ENCODE data around the gene SLC46A3.
"Not testable (repeated sequence)": the region's sequence is repeated elsewhere in the genome, so short reads cannot be mapped to it uniquely, and the experiment has no call there.

Gene SLC46A3, protein sequence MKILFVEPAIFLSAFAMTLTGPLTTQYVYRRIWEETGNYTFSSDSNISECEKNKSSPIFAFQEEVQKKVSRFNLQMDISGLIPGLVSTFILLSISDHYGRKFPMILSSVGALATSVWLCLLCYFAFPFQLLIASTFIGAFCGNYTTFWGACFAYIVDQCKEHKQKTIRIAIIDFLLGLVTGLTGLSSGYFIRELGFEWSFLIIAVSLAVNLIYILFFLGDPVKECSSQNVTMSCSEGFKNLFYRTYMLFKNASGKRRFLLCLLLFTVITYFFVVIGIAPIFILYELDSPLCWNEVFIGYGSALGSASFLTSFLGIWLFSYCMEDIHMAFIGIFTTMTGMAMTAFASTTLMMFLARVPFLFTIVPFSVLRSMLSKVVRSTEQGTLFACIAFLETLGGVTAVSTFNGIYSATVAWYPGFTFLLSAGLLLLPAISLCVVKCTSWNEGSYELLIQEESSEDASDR

DNA sequence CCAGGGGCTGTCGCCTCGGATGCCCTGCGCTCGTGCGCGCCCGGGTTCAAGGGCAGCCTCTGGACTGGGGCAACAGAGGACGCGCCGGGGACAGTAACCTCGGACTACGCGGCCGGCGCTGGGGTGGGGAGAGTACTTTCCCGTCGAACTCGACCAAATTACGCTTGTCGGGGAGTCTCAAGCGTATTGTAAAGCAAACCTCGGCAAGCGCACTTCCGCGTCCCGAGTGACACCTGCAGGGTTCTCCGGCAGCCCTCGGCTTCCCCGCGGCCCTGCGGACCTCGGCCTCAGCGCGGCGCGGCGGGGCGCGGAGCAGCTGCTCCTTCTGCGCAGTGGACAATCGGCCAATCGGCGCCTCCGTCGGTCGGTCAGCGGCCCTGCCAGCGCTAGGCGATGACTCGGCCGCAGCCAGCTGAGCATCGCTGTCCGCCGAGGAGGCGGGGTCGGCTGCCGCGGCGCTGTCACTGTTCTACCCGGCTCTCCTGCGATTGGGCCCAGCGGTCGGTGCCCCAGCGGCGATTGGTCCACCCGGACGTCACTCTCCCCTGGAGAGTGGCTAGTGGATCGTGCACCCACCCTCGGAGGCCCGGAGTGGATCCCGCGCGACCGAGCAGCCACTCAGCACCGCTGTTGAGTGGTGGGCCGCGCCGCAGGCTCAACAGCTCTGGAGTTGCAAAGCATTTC is at the start of gene SLC46A3:
SLC46A3 (minus strand) TSS at position 428 of the 684 bp plus-strand sequence. CDS start 972 bp downstream, outside the sequence.
- peak; percentile 92 for DNase-seq

DNA sequence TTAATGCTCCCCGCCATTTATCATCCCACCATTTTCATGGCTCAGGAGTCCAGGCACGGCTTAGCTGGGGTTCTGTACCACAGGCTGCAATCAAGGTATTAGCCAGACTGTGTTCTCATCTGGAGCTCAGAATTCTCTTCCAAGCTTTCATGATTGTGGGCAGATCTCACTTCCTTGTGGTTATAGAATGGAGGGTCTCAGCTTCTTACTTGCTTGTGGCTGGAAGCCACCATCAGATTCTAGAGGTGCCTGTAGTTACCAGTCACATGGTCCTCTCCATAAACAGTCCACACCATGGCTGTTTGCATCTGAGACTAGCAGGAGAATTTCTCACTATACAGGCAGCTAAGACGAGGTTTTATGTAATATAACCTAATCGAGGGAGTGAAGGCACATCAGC is 45.1 kb upstream of the SLC46A3 start:
- no peak for DNase-seq

DNA sequence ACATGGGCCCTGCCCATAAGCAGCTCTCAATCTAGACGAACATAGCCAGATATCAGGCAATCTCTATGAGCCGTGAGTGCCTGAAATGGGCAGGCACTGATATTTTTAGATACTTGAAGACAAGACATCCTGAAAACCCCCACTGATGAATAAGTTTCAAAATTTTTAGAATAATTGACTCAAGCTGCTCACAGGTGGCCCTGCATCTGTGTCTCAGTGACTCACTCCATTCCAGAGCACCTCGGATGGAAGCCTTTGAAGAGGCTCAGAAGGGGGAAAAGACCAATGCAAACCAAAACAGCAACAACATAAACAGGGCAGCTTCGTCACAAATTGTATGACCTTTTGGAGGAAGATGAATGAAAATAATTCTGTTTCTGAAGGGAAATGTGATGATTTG is 42.8 kb upstream of the SLC46A3 start:
- DNase-seq: no peak

DNA sequence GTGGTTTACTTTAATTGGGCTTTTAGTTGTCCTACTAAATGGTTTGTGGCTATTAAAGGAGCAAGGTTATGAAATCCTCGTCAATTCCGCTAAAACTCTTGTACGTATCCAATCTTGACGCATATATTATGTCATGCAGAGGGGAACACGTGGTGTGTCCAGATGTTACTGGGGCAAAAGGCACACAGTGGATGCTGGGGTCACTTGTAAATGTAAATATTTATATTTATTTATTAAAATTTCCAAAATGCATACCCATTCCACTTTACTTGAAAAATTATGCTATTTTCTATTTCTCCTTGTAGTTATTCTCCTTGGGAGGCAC is 36.7 kb upstream of the SLC46A3 start:
- no peak for DNase-seq

DNA sequence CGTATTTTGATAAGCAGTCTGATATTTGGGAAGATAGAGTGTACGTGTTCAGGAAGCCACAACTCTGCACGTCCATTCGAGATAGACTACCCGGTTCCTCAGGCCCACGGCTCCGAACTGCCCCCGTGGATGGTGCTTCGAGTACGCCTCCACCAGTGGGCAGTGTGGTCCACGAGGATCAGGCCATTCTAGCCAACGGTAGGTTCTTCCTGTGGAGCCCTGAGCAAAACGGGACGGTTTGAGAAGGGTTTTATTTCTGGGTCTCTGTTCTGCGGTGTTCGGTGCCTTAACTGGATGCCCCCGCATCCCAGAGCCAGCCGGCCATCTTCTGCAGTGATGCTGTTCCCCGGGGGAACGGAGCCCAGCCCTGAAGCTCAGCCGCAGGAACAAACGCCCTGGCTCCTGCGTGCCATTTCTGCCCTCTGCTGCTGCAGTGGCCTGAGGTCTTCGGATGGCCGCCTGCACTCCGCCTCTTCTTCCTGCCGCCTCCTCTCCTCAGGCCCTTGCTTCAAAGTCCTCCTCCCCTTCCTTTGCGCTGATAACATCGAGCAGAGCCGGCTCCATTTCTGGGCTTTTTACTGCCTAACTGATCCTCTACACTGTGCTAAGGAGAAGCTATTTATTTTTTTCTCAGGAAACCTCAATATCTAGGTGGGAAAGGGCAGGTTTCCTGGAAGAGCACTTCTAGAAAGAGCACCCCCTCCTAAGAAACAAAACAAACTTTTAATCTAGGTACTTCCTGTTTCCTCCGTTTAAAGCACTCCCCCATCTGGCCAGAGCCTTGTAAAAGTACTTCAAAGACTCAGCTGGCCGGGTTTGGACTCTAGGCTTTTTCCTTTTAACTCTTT is 36.2 kb upstream of the SLC46A3 start:
- peak; percentile 67 for DNase-seq

DNA sequence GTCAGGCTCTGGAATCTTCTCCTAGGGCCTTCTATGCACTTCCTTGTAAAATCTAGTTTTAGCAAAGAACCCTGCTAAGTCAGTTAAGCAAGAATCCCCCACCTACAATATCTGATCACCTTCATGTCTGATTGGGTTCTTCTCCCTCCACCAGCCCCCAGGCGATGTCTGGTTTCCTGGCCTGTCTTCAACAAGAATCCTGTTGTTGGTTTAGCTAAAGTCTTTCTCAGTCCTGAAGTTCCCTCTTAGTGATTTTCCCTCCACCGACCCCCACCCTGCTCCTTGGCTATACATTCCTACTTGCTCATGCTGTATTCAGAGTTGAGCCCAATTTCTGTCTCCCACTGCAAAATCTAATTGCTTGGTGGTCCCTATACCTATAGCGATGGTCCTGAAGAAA is 35.2 kb upstream of the SLC46A3 start:
- DNase-seq: no peak

DNA sequence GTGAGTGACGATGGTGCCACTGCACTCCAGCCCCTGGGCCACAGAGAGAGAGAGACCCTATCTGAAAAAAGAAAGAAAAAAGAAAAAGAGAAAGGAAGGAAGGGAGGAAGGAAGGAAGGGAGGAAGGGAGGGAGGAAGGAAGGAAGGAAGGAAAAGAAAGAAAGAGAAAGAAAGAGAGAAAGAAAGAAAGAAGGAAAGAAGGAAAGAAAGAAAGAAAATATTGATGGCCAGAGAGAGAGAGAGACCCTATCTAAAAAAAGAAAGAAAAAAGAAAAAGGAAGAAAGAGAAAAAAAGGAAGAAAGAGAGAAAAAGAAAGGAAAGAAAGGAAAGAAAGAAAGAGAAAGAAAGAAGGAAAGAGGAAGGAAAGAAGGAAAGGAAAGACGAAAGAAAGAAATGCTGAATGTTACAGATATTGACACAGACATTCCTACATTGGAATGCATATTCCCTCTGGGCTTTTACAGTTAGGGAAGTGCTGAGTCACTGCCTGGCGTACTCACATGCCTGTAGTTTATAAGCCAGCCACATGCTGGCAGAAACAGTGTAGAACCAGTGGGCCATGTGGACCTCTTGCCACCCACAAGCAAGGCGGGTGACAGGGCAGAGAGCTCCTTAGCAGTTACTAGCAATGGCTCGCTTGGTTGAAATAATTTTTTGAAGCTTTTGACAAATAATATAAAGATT is 34.6 kb upstream of the SLC46A3 start:
- no peak for DNase-seq

DNA sequence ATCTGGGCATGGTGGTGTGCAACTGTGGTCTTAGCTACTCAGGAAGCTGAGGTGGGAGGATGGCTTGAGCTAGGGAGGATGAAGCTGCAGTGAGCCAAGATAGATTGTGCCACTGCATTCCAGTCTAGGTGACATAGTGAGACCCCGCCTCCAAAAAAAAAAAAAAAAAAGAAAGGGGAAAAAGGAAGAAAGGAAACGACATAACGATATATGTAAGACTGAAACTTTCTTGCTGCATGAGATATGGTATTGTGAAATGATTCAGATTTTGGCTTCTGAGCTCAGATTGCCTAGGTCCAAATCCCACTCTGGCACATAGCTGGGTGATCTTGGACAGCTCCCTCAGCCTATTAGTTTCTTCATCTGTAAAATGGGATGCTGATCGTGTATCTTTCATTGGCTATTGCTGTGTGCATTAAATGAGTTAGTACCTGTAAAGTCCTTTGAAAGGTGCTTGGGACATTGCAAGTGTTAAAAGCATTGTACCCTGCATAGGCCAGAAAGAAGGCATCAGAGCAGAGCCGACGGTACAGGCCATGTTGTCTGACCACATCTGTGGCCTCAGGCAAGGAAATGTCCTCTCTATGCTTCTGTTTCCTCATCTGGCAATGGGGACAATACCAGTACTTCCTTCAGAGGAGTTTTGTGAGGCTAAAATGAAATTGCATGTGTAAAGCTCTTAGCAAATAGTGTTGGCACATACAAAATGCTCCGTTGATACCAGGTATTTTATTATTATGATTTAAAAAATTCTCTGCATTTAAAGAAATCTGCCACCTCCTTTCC is 32.6 kb upstream of the SLC46A3 start:
- peak; percentile 36 for DNase-seq

DNA sequence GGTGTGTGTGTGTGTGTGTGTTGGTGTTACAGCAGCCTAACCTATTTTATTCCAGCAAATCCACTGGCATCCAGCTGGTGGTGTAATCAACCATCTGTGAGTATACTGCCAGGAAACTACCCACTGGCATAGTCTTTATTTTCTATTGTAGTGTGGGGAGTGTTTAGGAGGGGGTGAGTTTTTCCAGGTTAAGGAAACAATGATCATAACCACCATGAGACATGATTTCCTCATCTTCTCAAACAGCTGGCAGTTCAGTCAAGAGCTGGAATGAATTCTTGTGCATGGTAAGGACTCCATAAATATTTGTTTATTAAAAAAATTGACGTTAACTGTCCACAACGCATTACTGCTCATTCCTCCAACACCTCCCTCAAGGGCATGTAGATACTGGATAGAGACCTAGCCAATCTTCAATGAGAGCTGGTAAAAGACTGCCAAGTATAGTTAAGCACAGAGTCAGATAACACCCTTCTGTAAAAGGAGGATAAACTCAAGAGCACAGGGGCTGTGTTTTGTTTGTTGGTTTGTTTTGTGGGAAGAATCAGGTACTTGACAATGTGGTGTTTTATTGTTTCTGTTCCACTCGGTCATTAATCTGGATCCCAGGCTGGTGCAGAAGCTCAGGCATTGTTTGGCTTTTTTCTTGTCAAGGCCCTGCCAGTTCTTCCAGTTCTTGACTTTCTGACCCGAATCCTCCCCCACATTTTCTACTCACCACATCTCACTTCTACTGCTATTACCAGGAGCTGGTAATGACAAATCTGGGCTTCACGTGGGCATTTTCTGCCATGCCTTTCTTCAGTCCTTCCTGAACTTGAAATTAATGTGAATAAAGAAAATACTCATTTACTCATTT is 31.6 kb upstream of the SLC46A3 start:
- peak; percentile 35 for DNase-seq

DNA sequence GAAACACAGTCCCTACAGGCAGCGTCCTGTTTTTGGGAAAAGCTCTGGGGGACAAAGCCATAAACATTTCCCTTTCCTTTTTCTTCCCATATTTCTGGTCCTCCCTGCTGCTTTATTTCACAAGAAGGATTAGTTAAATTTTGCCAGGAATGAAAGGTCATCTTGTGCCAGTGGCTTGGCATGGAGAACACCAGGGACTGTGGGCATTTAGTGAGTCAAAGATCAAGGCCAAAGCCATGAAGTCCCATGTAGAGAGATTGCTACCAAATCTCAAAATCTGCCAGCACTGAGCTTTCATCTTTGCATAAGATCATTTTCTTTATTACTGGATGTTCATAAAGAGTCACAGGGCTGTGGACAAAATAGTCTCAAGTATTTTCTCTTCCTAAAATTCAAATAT is 29.1 kb upstream of the SLC46A3 start:
- DNase-seq: no peak

DNA sequence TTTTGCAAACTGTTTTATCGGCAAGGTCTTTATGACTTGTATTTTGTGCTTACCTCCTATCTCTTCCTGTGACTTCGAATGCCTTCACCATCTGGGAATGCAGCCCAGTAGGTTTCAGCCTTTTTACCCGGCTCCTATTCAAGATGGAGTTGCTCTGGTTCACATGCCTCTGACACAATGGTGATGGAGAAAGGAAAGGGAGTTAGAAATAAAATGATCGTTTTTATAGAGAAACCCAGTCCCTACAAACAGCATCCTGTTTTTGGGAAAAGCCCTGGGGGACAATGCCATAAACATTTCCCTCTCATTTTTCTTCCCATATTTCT is 27.5 kb upstream of the SLC46A3 start:
- DNase-seq: no peak

DNA sequence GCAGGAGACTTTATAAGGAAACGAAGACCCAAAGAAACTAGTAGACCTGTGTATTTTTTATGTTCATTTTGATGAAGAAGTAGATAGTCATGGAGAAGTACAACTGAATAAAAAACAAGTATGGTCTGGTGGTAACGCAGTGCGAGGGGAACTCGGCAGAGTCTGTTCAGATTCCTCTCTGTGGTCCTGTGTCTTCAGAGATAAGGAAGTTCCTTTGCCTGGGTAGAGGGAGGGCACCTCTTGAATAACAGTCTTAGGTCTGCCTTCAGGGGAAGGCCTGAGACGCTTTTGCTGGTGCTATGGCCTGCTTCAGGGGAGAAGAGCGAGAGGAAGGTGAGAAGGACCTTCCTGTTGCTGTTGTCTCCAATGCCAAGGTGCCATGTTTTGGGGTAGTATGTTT is 25.9 kb upstream of the SLC46A3 start:
- DNase-seq: peak; percentile 82

DNA sequence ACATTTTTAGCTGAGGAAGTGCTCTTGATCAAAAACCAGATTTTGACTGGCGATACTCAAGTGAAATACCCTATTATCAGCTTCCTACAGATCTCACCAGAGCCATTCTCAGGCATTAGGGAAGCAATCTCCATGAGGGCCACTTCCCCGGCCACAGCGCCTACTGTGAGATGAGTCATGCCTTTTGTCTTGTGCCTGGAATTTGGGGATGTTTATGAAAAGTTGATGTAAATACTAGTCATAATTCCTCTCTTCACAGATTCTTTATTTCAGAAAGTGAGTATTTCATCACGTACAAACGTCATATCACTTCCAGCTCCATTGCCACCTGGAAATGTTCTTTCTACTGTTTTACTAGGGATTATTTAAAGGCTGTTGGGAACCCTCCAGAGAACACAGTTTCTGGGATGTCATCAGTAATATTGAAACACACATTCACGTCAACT is 25.3 kb upstream of the SLC46A3 start:
- DNase-seq: peak; percentile 53

DNA sequence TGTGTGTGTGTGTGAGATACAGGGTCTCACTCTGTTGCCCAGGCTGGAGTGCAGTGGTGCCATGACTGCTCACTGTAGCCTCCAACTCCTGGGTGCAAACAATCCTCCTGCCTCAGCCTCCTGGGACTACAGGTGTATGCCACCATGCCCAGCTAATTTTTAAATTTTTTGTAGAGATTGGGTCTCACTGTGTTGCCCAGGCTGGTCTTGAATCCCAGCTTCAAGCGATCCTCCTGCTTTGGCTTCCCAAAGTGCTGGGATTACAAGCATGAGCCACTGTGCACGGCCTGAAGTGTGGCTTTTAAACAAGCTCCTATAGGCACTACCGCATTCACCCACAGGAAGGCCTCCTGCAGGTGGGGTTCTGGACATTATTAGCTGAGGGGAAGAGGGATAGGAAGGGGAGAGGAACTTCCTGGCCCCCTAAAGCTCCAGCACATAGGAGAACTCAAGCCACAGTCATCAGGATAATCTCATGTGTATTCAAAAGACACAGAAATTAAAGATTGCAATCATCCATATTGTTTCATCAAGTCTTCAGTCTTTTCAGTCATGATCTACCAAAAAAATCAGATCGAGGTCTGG is 24.8 kb upstream of the SLC46A3 start:
- no peak for DNase-seq

DNA sequence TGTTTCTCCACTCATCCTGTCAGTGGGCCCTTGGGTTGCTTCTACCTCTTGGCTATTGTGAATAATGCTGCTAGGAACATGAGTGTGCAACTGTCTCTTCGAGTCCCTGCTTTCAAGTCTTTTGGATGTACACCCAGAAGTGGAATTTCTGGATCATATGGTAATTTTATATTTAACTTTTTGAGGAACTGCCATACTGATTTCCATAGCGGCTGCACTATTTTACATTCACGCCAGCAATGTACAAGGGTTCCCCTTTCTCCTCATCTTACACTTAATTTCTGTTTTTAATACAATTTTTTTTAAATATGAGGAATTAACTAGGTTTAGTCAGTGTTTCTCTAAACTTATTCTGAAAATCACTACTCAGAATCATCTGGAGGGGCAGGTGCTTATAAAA is 24.2 kb upstream of the SLC46A3 start:
- DNase-seq: no peak

DNA sequence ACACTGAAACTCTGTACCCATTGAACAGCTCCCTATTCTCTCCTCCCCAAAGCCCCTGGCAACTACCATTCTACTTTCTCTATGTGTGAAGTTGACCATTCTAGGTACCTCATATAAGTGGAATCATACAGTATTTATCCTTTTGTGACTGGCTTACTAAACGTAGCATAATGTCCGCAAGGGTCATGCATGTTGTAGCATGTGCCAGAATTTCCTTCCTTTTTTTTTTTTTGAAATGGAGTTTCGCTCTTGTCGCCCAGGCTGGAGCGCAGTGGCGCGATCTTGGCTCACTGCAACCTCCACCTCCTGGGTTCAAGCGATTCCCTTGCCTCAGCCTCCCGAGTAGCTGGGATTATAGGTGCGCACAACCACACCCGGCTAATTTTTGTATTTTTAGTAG is 23.7 kb upstream of the SLC46A3 start:
- DNase-seq: not testable (repeated sequence)

DNA sequence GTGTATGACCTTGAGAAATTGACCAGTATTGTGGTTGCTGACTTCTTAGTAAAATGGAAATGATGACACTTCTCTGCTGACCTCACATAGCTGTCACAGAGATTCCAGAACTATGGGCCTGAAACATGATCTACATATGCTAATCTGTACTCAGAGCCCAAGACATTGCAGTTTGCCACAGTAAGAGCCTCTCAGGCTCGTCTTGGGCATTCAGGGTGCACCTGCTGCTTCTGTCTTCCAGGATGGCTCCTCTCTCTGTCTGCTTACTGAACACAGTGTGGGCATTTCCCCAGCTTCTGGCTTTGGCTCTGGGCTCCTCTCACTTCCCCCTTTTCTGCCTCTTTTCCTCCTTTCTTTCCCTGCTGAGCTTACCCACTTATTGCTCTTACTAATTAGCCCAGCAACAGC is 22.3 kb upstream of the SLC46A3 start:
- DNase-seq: peak; percentile 32

DNA sequence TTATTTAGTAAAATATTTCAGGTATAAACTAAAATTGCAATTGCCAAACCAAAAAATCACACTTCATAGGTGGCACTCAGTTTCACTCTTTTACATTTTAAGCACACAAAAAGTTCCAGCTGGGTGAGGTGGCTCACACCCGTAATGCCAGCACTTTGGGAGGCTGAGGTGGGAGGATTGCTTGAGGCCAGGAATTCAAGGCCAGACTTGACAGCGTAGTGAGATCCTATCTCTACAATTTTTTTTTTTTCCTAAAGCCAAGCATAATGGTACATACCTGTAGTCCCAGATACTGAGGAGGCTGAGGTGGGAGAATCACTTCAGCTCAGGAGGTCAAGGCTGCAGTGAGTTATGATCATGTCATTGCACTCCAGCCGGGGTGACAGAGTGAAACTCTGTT is 20.6 kb upstream of the SLC46A3 start:
- DNase-seq: no peak

DNA sequence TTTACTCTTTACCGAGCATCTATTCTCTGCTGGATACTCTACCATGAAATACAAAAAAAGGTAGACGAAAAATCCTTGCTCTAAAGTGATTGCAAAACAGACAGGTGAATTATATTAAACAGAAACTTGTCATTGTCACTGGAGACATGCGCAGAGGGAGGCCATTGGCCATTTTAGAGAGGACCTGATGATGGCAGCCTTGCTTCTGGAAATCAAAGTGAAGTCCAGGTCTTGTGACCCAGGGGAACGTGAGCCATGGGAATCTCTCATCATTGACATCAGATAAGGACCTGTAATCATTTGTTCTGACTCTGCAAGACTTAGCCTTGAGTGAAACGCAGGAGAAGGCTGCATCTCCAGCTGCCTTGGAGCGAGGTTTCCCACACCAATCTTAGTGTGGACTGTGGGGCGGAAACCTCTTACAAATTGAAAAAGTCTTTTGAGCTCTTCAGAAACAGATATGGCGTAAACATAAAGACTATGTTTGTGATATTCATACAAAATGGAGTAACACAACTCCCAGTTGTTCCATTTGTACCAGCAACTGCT is 16.8 kb upstream of the SLC46A3 start:
- peak; percentile 6 for DNase-seq

DNA sequence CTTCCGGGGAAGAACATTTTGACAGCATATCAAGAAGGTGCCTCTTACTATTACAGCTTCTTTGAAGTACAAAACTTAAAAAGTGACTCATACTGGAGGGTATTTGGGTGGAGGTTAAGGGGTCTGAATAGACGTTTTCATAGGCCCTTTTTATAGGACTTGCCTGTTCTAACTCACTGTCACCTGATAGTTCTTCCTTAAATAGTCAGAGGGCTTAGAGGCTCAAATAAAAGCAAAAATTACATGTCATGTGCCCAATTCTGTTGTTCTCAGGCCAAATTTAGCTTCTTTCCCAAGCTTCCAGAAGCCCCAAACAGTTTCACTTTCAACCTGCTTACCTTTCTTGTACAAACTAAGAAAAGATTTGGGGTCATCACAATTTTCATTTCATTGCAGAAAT is 16.1 kb upstream of the SLC46A3 start:
- peak; percentile 1 for DNase-seq
